Epithelial cell of proximal tubule (primary cell): Measurements from ENCODE around the gene SLC37A2. TPM values are rescaled to one million over a fixed set of nuclear protein-coding genes. Genes with fewer than 3 reads are reported as not detected.

Source experiments
- DNase-seq: peaks from one replicate; pipeline ENCODE4 v3.0.0-alpha.2; 2011; ENCODE audit warnings: low read depth
- H3K4me3 ChIP-seq: 2 replicates; pipeline ENCODE4 v1.5.1; 2011; ENCODE audit warnings: low read depth, mild to moderate bottlenecking, low read length
- CTCF ChIP-seq: conservative IDR thresholded peaks from 2 replicates; pipeline ENCODE4 v1.5.1; 2012; ENCODE audit warnings: low read depth, mild to moderate bottlenecking, low read length
- total RNA-seq: library from RNA; depleted of rRNA; stranded (reverse); fragments of >200 nt; gene quantifications from 2 replicates; pipeline ENCODE4 v1.2.3, GENCODE V29; 2015

SLC37A2 gene
- total RNA-seq, 1 donor from 2014 or later, result 2.7 TPM

GRCh38 chr11:125070699-125071254 is 7.7 kb downstream of the SLC37A2 start:
- peak; percentile 35 for DNase-seq

GRCh38 chr11:125071435-125071834 is 8.3 kb downstream of the SLC37A2 start:
- H3K4me3 ChIP-seq, result no peak overlapping the region
- no peak for DNase-seq
- no peak for TF ChIP-seq CTCF

More at GRCh38 chr11:125070699-125071254, 7.7 kb downstream of the SLC37A2 start:
- H3K4me3 ChIP-seq, result no peak overlapping the region
- no peak for TF ChIP-seq CTCF

GRCh38 chr11:125071846-125072217 is 8.7 kb downstream of the SLC37A2 start:
- no peak overlapping the region for H3K4me3 ChIP-seq
- TF ChIP-seq CTCF, result no peak
- no peak for DNase-seq

- no peak for DNase-seq
- H3K4me3 ChIP-seq, result no peak overlapping the region
- TF ChIP-seq CTCF, result no peak
Measured at GRCh38 chr11:125072218-125072960, 9.3 kb downstream of the SLC37A2 start.

GRCh38 chr11:125072961-125073590 is 10.0 kb downstream of the SLC37A2 start:
- H3K4me3 ChIP-seq, result no peak overlapping the region
- DNase-seq, result no peak
- TF ChIP-seq CTCF, result no peak

GRCh38 chr11:125073616-125074483 is 10.7 kb downstream of the SLC37A2 start:
- no peak for TF ChIP-seq CTCF
- no peak overlapping the region for H3K4me3 ChIP-seq
- DNase-seq, result no peak
